HG03378 (cell line): ENCODE results near the gene SLC7A5.
"Not testable (repeated sequence)": the region's sequence is repeated elsewhere in the genome, so short reads cannot be mapped to it uniquely, and the experiment has no call there.

Source experiments
- ATAC-seq: cut with Tn5 transposase; IDR thresholded peaks from one replicate; pipeline ENCODE4 v1.9.1; 2021; ENCODE audit warnings: mild to moderate bottlenecking, moderate library complexity; ENCODE audit not compliant: unreplicated experiment

The SLC7A5 gene

DNA sequence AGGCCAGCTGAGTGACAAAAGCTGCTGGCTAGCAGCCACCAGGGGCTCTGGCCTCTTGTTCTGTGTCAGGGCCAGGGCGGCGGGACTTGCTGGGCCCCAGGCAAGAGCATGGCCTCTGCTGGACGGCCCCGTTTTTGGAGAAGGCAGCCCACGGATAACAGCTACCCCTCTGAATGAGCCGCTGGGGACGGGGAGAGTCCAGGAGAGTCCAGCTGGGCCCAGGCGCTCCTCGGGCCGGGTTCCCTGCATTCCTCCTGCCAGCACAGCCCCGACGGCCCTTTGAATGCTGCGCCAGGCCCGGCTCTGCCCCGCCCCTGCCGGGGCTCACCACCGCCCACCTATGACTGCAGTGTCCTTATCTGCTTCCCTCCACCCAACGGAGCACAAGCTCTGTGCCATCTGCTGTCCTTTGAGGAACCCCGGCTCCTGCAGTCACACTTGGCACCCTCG, 33.4 kb downstream of the SLC7A5 start:
- no peak for ATAC-seq

GRCh38 chr16:87834668-87835473, 34.4 kb downstream of the SLC7A5 start:
- no peak for ATAC-seq

- no peak for ATAC-seq
These were observed 35.2 kb downstream of the SLC7A5 start for GRCh38 chr16:87834005-87834667.

- no peak for ATAC-seq
These were observed 35.8 kb downstream of the SLC7A5 start for GRCh38 chr16:87833548-87833947.

DNA sequence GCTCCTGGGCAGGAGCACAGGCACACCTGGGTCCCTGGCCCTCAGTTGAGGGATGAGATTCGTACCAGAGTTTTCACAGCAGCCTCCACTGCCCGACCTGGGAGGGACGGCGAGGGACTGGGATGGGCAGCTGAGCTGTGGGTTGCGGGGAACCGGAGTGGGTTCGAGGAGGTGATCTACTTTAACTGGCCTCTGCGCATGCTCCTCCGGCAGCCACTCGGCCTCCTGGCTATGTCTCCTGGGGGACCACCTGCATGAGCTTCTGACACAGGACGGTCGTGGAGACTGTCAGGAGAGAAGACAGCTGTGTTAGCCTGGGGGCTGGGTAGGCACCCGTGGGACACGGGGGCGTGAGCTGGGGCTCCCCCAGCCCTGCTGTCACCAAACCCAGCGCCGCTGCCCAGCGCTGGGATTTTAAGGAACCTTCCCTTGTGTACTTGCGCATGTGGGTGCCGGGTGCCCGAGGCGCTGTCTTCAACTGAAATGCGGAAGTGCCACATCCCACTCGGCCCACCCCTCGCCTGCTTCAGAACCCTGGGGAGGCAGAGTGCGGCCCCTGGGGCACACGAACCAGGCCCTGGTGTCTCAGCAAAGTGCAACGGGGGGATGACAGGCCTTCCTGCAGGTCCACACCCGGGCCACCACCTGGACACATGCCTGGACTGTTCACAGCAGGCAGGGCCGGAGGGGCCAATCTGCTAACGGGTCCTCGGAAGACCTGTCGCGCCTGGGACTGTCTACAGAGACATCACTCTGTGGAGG, 36.4 kb downstream of the SLC7A5 start:
- ATAC-seq: no peak

GRCh38 chr16:87832137-87832527, 37.2 kb downstream of the SLC7A5 start:
- no peak for ATAC-seq

DNA sequence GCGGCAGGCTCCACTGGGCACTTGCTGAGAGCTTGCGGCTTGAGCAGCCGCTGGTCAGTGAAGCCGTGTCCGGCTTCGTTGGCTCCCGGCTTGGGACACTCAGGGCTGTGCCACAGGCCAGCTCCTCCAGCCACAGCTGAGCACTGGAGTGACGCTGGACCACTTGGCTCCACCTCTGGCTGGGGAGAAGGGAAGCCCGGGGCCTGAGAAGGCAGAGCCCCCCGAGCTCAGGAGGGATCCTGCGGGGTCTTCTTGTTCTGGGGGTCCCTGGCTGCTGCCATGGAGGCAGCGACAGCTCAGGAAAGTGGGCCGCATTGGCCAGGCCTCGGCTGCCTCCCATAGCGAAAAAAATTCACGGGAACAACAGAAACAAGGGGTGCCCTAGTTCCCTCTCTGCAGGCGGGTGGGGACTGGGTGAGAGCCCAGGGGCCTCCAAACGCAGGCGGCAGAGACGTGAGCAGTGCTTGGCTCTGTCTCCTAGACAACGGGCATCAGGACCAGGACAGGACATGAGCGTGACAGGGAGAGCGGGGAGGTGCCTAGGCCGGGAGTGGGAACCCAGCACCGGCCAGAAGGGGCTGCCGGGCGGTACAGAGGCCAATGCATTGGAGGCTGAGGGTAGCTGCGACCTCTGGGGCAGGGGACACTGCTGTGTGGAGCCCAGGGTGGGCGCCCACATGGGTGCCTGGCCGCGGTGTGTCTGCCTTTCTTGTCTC, 37.7 kb downstream of the SLC7A5 start:
- no peak for ATAC-seq

DNA sequence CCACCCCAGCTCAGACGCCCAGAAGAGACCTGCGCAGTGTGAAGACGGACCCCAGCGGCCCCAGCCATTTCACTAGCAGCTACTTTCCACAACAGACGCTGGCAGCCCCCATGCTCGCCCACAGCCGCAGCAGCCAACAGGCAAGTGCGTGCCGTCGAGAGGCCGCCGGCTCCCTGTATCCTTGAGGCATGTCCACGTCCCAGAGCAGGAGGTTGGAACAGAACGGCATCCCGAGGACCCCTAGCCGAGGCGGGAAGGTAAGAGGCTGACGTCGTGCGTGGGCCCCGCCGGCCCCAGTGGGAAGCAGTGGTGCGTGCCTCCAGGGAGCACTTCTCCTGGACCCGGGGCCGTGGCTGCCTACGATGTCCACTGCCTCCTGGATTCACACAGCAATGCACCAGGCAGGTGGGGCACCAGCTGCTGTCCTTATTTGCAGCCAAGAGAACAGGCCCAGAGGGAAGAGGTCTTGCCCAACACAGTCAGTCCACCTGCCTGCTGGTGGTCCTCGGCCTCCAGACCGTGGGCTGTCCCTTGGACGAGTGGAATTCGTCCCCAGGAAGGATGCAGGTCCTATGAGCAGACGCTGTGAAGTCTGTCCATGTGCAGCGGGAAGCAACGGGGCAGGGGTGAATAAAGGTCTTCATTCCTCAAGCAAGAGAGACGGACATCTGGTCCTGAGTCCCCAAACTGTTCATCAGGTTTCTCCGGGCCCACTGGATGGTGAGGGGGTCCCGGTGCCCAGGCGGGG, 38.5 kb downstream of the SLC7A5 start:
- no peak for ATAC-seq

DNA sequence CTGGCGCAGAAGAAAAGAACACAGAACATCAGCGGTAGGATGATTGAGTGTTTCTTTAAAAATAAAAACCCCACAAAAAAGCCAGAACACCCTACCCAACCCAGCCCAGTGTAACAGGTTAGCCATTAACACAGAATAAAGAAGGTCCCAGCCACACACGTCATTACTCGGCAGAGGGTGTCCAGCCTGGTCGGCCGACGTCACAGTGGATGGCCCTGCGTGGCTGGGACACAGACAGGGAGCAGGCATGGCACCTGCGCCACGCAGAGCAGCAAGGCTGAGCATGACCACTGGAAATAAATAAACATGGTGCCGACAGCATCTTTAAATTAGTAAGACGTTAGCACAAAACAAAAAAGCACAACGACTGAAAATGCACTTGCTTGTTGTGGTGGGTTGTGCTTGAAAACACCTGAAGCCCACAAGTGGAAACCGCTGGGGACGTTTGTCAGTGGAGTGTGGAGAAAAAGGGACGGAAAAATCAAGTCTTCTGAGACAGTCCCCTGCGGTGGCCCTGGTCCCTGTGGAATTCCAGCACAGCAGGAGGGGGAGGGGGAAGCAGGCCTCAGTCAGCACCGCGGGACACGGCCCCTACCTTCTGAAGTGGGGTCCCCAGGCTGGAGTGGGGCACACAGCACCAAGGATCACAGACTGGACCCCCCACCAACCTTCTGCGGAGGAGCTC, 39.2 kb downstream of the SLC7A5 start:
- no peak for ATAC-seq

- ATAC-seq: no peak
These were observed 39.7 kb downstream of the SLC7A5 start for GRCh38 chr16:87829622-87829980.

- ATAC-seq: no peak
These were observed 40.2 kb downstream of the SLC7A5 start for GRCh38 chr16:87828907-87829621.

DNA sequence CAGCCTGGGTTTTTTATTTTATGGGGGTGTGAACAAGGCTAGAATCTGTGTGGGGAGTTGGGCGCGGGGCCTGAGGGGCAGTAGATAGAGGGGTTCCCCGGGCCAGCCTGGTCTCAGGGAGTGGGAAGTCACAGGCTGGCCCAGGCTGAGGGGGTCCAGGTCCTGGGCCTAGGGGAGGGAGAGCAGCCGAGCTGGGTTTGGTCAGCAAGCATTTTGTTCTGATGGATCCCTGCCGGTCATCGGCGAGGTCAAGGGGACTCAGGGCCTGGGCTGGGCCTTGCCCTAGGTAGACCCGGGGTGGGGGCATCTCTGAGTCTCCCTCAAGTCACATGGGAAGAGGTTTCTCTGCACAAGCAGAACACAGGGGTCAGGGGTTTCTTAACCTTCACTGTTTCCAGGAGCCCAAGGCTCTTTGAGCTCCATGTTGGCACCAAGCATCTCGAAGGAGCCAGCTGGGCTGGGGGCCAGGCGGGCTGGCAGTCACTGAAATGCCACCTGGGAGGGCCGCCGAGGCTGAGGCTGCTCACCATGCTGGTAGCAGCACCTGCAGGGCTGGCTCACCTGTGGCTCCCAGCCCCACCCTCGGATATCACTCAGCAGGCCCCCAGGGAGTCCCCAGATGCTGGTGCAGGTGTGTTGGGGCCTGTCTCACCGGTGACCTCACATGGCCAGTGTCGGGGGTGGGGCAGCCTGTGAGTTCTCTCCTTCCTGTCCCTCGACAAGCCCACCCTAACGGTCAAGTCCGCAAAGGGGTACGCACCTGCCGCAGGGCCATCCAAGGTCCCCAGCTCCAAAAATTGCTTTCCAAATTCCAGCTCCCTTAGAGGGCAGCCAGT, 41.0 kb downstream of the SLC7A5 start:
- no peak for ATAC-seq

GRCh38 chr16:87827588-87827915, 41.8 kb downstream of the SLC7A5 start:
- ATAC-seq: not testable (repeated sequence)

GRCh38 chr16:87826798-87827587, 42.3 kb downstream of the SLC7A5 start:
- no peak for ATAC-seq

DNA sequence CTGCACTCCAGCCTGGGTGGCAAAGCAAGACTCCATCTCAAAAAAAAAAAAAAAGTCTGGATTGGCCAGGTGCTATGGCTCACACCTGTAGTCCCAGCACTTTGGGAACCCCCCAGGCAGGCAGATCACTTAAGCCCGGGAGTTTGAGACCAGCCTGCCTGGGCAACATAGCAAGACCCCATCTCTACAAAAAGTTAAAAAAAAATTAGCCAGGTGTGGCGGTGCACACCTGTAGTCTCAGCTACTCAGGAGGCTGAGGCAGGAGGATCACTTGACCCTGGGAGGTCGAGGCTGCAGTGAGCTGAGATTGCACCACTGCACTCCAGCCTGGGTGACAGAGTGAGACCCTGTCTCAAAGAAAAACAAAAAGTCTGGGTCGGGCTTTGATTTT, 42.9 kb downstream of the SLC7A5 start:
- ATAC-seq: not testable (repeated sequence)

DNA sequence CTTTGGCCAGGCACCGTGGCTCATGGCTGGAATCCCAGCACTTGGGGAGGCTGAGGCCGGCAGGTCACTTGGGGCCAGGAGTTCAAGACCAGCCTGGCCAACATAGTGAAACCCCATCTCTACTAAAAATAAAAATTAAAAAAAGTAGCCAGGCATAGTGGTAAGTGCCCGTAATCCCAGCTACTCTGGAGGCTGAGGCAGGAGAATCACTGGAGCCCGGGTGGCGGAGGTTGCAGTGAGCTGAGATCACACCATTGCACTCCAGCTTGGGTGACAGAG, 43.5 kb downstream of the SLC7A5 start:
- not testable (repeated sequence) for ATAC-seq

GRCh38 chr16:87824991-87825841, 44.1 kb downstream of the SLC7A5 start:
- ATAC-seq: no peak
